Activated CD8-positive, alpha-beta memory T cell treated with anti-CD3 and anti-CD28 coated beads for 24 hours (primary cell): ENCODE measurements around the gene FGF14.

Source experiments
- DNase-seq: peaks from one replicate; pipeline ENCODE4 v3.0.0-alpha.2; 2020

FGF14 gene

DNA sequence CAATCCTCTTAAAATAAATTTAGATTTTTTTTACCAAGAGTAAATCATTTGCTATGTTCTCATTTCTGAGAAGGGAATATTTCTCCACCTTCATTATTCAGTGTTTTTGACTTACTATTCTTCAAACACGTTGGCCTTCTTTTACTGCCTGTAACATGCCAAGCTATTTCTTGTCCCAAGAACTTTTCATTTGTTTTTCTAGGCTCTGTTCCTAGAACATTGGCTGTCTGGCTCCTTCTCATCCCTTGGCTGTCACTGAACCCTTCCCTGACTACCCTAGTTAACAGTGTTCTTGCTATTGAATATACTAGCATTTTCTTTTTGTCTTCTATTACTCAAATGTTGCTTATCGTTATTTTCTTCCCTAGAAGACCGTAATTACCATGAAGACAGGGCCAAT lies 701.2 kb downstream of the FGF14 start:
- DNase-seq = no peak

DNA sequence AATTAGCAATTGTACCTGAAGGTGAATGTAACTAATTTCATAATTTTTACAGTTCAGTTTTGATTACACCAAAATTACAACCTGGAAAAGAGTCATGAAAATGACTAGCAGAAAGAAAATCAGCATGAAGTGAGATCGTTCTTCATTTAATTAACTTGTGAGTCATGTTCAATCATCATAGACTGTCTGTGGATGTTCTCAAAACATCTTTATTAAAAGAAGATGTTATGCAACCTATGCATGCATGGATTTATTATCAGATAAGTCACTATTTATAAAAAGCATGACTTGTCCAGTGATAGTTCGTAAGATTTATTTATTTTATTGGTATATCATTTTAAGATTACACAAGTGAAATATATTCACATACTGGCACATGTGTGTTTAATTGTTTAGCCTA lies 703.4 kb downstream of the FGF14 start:
- DNase-seq = no peak

DNA sequence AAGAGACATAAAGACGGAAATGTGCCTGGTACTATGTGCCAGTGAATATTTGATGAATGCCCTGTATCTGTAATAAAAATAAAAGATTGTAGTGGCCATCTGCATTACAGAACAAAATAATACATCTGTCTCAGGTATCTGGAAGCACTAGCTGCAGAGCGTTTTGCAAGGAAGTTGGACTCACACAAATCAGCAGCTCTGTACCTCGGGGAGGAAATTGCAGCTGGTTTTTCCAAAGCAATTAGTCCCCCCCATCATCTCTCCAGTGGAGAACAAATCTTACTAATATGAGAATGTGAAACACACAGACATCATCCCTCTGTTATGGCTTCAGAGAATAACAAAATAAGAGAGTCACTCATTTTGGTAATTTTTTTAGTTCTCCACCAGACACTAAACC lies 704.1 kb downstream of the FGF14 start:
- no peak for DNase-seq

DNA sequence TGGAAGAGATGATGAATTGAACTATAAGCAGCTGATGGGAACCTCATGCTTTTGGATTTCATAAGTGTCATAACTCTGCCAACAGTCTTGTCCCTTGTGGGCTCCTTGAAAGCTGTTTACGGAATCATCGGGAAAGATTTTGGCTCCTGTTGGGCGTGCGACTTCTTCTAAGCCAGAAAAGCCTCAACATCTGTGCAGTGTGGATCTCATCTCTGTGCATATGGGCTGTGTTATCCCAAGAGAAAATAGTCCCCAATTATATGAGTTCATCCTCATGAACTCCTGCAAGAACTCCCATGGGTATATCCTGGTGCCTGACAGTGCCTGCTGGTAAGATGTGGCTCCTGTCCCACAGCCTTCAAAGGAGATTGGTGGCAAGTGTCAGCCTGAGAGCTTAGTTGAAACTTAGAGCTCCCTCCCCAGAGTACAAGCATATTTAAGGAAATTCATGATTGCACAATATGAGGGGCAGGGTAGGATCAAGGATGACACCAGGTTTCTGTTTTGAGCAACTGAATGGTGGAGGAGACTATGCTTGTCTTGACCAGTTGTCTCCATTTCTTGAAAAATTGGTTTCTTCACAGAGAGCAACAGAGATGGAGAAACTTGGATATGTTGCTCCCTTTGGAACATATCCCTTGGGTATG lies 705.9 kb downstream of the FGF14 start:
- DNase-seq = no peak

DNA sequence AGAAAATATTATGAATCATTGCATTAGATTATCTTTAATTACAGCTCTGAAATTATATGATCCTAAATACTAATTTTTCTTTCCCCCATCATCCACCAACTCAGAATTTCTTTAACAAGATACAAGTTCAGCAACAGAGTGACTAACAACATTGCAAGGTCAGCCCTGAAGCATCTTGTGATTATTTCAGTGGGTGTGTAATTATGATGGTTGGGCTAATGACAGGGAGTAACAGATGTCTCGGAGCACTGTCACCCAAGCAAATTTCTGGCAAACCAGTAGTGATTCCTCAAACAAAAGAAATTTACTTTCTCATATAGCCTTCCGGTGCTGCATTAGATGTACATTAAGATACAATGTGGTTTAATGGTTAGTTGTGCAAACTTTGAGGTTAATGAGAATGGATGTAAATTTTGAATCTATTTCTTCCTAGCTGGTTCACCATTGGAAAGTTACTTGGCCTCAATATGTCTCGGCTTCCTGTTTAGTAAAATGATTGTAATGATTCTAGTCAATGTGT lies 710.4 kb downstream of the FGF14 start:
- no peak for DNase-seq

DNA sequence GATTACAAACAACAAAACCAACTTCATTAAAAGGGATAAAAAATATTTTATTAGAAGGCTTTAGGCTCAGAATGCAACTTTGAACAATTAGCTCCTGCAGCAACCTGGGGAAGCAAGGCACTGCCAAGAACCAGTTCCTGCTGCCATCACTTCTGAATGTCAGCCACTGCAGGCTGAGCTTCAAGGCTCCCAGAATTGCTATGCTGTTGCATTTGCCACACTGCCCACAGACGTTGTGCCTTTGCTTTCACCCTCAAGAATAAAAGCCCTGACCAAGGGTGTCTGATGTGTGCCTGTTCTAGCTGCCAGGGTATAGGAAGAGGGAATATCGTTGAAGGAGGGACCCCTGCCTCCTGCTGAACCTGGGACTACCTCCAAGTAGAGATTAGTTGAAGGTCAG lies 711.0 kb downstream of the FGF14 start:
- DNase-seq = no peak

DNA sequence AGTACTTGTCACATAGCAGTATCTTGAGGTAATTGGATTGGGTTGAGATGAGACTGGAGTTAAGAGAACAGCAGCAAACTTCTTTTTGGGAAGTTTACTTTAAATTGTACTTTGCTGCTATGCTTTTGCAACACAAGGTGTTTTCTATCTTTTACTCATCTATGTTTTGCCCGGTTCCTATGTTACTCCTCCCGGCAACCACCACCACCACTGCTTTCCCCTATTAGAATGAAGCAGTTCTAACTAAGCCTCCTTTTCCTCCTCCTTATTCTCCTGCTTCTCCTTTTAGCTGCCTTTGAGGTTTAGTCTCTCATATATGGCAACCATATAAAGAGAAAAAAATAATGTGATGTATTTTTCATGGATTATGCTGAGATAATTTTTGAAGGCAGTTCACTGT lies 715.8 kb downstream of the FGF14 start:
- DNase-seq = no peak

DNA sequence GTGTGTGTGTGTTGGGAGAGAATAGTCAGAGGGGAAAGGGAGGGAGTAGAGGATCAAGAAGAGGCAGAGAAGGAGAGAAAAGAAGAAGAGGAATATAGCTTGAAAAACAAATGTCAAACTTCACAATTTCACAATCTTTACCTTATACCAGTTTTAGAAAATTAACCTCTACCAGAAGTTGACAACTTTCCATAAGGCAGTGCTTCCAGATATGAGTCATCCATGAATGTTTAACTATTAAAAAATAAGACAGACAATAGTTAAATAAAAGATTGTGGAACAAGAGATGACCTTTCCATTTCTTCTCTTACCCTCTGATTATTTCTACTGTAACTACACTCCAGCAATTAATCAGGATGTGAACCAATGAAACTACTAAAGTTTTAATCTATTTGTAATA lies 720.0 kb downstream of the FGF14 start:
- DNase-seq = no peak

DNA sequence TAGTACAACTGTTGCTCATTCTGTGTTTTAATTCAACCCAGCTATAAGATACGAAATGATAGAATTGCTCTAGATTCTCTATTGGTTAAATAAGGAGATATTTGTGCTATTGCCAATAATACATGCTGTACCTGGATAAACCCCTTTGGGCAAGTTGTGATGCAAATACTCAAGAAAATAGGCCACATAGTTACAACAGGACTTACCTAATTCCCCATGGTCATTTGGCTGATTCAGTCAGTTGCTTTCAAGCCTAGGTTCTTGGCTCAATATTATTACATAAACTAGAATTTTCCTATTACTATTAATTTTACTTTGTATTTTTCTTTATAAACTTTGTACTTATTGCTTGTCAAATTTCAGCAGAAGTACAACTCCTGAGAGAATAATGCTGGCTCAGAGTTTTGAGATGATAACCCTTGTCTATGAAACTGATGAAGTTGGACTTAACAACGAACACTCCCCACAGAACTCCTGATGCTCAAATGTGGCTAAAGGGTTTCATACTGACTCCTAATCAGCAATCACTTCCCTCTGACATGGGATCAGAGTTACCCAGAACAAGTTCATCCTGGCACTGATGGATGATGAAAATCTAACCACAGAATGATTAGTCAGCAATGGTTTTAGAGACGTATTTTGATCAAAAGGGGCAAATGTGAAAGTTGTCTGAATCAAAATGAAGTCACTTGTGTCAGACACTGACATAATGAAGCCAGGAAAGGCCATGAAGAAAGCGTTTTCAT lies 728.3 kb downstream of the FGF14 start:
- DNase-seq = no peak

DNA sequence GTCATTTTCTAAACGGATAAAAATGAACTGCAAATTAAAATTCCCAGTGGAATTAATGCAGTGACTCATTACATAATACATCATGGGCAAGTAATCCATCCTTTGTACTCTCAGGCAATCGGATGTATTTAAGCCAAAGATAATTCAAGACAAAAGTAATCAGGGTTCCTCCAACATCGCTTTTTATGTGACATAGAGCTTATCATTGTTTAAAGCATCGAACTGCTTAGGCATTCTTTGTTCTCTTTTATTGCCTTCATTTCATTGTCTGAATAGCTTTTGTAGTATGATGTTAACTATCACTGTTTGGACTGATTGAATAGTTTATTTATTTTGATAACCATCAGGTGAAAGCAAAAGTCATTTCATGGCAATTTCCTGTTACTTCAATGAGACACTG lies 740.0 kb downstream of the FGF14 start:
- DNase-seq = no peak
